ENCODE measurements around the gene KIF23. TPM values are rescaled to one million over a fixed set of nuclear protein-coding genes. Genes with fewer than 3 reads are reported as not detected.

KIF23 gene
- total RNA-seq, 1 experiment from 2014 or later: 100 TPM

DNA sequence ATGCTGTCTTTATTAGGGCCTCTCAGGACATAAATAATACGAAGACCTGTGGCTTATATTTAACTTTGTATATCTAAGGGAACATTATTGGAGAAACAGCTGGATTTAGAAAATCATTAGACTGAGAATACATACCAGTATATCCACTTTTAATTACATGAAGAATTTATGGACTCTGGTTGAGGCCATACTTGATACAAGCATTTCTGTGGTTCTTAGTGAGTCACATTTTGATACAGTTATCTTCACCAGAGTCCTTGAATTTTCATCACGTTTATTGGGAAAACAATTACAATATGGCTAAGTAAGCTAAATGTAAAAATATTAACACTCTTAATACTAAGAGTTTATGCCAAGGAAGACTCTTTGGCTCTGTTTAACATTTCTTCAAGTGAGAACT, 9.9 kb downstream of the KIF23 start:
- Histone ChIP-seq H3K27me3 (ENCODE audit: insufficient read depth, low read depth) (no peaks in the 10 kb centered on the region), H3K4me1 (replicated peaks; ENCODE audit: insufficient read depth) (no peaks in the 10 kb centered on the region), H3K4me2 (no peak overlapping the region), H3K27ac (no peak overlapping the region), H3F3A (ENCODE audit: insufficient read depth, low read depth) (no peaks in the 10 kb centered on the region), H3K4me3 (no peak overlapping the region), H2AFZ (no peak overlapping the region), H4K20me1 (ENCODE audit: insufficient read depth) (no peaks in the 10 kb centered on the region), H3K36me3 (ENCODE audit: low read depth) (peaks cover 39% of the 10 kb centered on the region), H3K9me2 (ENCODE audit: insufficient read depth) (no peaks in the 10 kb centered on the region), H3K9me3 (ENCODE audit: insufficient read depth, low read depth) (no peaks in the 10 kb centered on the region), H3K79me2 (ENCODE audit: low read depth) (peaks cover 12% of the 10 kb centered on the region)
- intact Hi-C loops (cut with micrococcal nuclease; ENCODE audit: unreplicated experiment): no loop called here
- DNase-seq: no peak
- BruUV-seq (replicated peaks): no TSS peak
- CTCF ChIA-PET: no interaction called here
- TF ChIP-seq, protein P1, sequence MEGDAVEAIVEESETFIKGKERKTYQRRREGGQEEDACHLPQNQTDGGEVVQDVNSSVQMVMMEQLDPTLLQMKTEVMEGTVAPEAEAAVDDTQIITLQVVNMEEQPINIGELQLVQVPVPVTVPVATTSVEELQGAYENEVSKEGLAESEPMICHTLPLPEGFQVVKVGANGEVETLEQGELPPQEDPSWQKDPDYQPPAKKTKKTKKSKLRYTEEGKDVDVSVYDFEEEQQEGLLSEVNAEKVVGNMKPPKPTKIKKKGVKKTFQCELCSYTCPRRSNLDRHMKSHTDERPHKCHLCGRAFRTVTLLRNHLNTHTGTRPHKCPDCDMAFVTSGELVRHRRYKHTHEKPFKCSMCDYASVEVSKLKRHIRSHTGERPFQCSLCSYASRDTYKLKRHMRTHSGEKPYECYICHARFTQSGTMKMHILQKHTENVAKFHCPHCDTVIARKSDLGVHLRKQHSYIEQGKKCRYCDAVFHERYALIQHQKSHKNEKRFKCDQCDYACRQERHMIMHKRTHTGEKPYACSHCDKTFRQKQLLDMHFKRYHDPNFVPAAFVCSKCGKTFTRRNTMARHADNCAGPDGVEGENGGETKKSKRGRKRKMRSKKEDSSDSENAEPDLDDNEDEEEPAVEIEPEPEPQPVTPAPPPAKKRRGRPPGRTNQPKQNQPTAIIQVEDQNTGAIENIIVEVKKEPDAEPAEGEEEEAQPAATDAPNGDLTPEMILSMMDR (conservative IDR thresholded peaks at IDR 0.05): no peak
- TF ChIP-seq EZH2 (IDR thresholded peaks at IDR 0.05; ENCODE audit: low read depth): no peak
- POLR2A ChIA-PET (ENCODE audit: unreplicated experiment): interaction anchor here (0.6 kb wide), 1 partner anchor 385 kb away, joined by 6 read pairs; no protein-coding TSS in a partner anchor

DNA sequence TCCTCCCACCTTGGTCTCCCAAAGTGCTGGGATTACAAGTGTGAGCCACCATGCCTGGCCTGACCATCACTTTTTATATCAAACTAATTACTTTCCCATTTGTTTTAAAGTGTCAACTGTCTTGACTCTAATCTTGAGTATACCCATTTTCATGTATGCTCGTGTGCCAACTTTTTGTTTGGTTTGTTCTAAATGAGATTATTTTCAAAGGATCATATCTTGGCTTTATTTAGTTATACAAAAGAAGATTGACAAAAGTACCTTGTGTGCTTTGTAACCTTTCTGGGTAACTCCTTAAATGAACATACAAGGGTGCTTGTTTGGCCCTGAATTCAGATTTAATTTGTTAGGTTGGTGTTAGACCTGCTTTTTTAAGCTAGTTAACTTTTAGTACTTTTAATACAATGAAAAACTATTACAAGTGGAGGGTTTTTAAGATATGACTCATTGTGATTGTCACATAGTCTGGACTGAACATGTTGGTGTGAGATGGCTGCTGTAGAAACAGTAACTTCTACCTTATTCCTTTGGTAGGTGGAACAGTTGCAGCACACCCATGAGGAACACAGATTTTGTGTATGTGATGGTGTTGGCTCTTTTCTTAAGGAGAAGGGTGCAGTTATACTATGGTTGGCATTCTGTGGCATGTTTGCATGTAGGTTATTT, 10.7 kb downstream of the KIF23 start:
- H3F3A ChIP-seq (ENCODE audit: insufficient read depth, low read depth): no peaks in the 10 kb centered on the region
- intact Hi-C loops (cut with micrococcal nuclease; ENCODE audit: unreplicated experiment): no loop called here
- no peaks in the 10 kb centered on the region for H3K9me3 ChIP-seq (ENCODE audit: insufficient read depth, low read depth)
- no peak overlapping the region for H3K4me3 ChIP-seq
- no peak overlapping the region for H2AFZ ChIP-seq
- H4K20me1 ChIP-seq (ENCODE audit: insufficient read depth): no peaks in the 10 kb centered on the region
- no peak overlapping the region for H3K27ac ChIP-seq
- 0 out of 2 replicates have a peak, but pooled peaks cover 5% of the 10 kb centered on the region for H3K79me2 ChIP-seq (ENCODE audit: low read depth)
- H3K9me2 ChIP-seq (ENCODE audit: insufficient read depth): no peaks in the 10 kb centered on the region
- POLR2A ChIA-PET (ENCODE audit: unreplicated experiment): no interaction called here
- DNase-seq: no peak
- BruUV-seq (replicated peaks): no TSS peak
- TF ChIP-seq, protein P1 (conservative IDR thresholded peaks at IDR 0.05): no peak
- no peak for TF ChIP-seq EZH2 (IDR thresholded peaks at IDR 0.05; ENCODE audit: low read depth)
- no peak overlapping the region for H3K4me2 ChIP-seq
- H3K4me1 ChIP-seq (replicated peaks; ENCODE audit: insufficient read depth): no peaks in the 10 kb centered on the region
- H3K36me3 ChIP-seq (ENCODE audit: low read depth): peaks cover 32% of the 10 kb centered on the region
- CTCF ChIA-PET: interaction anchor here (0.7 kb wide), 1 partner anchor 84 kb away, joined by 3 read pairs; no protein-coding TSS in a partner anchor
- no peaks in the 10 kb centered on the region for H3K27me3 ChIP-seq (ENCODE audit: insufficient read depth, low read depth)

DNA sequence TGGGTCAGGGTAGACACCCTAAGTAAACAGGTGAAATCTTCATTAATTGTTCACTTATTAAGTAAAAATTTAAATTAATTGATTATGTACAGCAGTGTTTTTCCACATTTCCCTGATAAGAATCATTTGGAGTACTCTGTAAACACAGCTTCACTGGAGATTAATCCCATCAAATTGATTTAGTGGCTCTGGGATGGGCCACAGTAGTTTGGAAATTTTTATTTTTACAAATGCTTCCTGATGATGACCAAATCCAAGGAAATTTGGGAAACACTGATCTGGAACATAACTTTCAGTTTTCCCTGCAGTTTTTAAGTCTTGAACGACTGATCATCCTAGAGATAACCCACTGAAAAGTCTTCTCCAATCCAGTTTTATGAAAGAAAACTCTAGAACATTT, 19.7 kb downstream of the KIF23 start:
- Histone ChIP-seq H3K79me2 (ENCODE audit: low read depth) (0 out of 2 replicates have a peak, but pooled peaks cover 4% of the 10 kb centered on the region), H3K27me3 (ENCODE audit: insufficient read depth, low read depth) (no peaks in the 10 kb centered on the region), H4K20me1 (ENCODE audit: insufficient read depth) (no peaks in the 10 kb centered on the region), H3K9me2 (ENCODE audit: insufficient read depth) (no peaks in the 10 kb centered on the region), H3K9me3 (ENCODE audit: insufficient read depth, low read depth) (no peaks in the 10 kb centered on the region), H3K4me1 (replicated peaks; ENCODE audit: insufficient read depth) (no peaks in the 10 kb centered on the region), H3K4me2 (no peak overlapping the region), H3F3A (ENCODE audit: insufficient read depth, low read depth) (no peaks in the 10 kb centered on the region), H2AFZ (no peak overlapping the region), H3K27ac (no peak overlapping the region), H3K4me3 (no peak overlapping the region), H3K36me3 (ENCODE audit: low read depth) (peaks cover 32% of the 10 kb centered on the region)
- ChIA-PET POLR2A (ENCODE audit: unreplicated experiment) (interaction anchor here (0.6 kb wide), 1 partner anchor 21 kb away, joined by 3 read pairs; no protein-coding TSS in a partner anchor), CTCF (no interaction called here)
- DNase-seq: no peak
- intact Hi-C loops (cut with micrococcal nuclease; ENCODE audit: unreplicated experiment): no loop called here
- no peak for TF ChIP-seq EZH2 (IDR thresholded peaks at IDR 0.05; ENCODE audit: low read depth)
- TF ChIP-seq, protein P1 (conservative IDR thresholded peaks at IDR 0.05): no peak
- BruUV-seq (replicated peaks): no TSS peak
